Measurements from ENCODE around the gene ADCYAP1. TPM values are rescaled to one million over a fixed set of nuclear protein-coding genes. Genes with fewer than 3 reads are reported as not detected.
"Not testable (repeated sequence)": the region's sequence is repeated elsewhere in the genome, so short reads cannot be mapped to it uniquely, and the experiment has no call there.

Gene ADCYAP1
- total RNA-seq (1 to 10 TPM; 4.9 to 6.5 TPM), polyA plus RNA-seq (not detected)
- long read RNA-seq, donor 1, partial matches to known transcripts = 0 of 2 reads
- long read RNA-seq, donor 1, other reads (novel, unspliced or antisense) = 1 of 2 reads
- long read RNA-seq, donor 2, partial matches to known transcripts = 0 of 2 reads
- long read RNA-seq, donor 2, other reads (novel, unspliced or antisense) = 0 of 2 reads

GRCh38 chr18:904218-905090 is at the start of gene ADCYAP1:
Gene ADCYAP1, plus strand, starts transcription at chr18:904871. Its CDS starts 516 bp downstream, at chr18:905387.
- Histone ChIP-seq H3K27ac (ENCODE audit: low read depth in 1 of 2, low read length in 2 of 2) (no peak within 1 kb of the TSS), H3K36me3 (ENCODE audit: control insufficient read depth in 1 of 2, insufficient read depth in 2 of 2, low read length in 1 of 2) (no peaks in the 10 kb centered on the region), H3K27me3 (ENCODE audit: control insufficient read depth in 1 of 2, insufficient read depth in 2 of 2, low read length in 1 of 2) (no peaks in the 10 kb centered on the region), H3K4me1 (ENCODE audit: control insufficient read depth in 1 of 2, insufficient read depth in 2 of 2, low read length in 2 of 2) (no peaks in the 10 kb centered on the region), H3K4me3 (ENCODE audit: low read length in 2 of 2) (no peak within 1 kb of the TSS), H3K9me3 (ENCODE audit: control insufficient read depth, low read length) (peaks cover 1% of the 10 kb centered on the region)
- 4 to 5% methylated on average over 45 to 50 of the region's 51 CpGs for WGBS, 2 donors
- no peak for ATAC-seq (ENCODE audit: low FRiP score)
- intact Hi-C loops (cut with DNase I) = loop anchor here in 1 of 2 donors (10.0 kb wide), 1 partner anchor 190 kb away; no protein-coding TSS in a partner anchor
- DNase-seq = no peak

GRCh38 chr18:857986-858385 is 46.7 kb upstream of the ADCYAP1 start:
- Histone ChIP-seq H3K4me3 (ENCODE audit: low read length in 2 of 2) (no peak overlapping the region), H3K4me1 (ENCODE audit: control insufficient read depth in 1 of 2, insufficient read depth in 2 of 2, low read length in 2 of 2) (no peaks in the 10 kb centered on the region), H3K27ac (ENCODE audit: low read depth in 1 of 2, low read length in 2 of 2) (no peak overlapping the region), H3K27me3 (ENCODE audit: control insufficient read depth in 1 of 2, insufficient read depth in 2 of 2, low read length in 1 of 2) (no peaks in the 10 kb centered on the region), H3K36me3 (ENCODE audit: control insufficient read depth in 1 of 2, insufficient read depth in 2 of 2, low read length in 1 of 2) (no peaks in the 10 kb centered on the region), H3K9me3 (ENCODE audit: control insufficient read depth, low read length) (no peaks in the 10 kb centered on the region)
- intact Hi-C loops (cut with DNase I) = no loop called here
- no peak for ATAC-seq (ENCODE audit: low FRiP score)
- no peak for DNase-seq
- 7 to 15% methylated on average over 2 of the region's 2 CpGs for WGBS, 2 donors

GRCh38 chr18:864872-865273 is 39.8 kb upstream of the ADCYAP1 start:
- peak; percentile 85 for ATAC-seq (ENCODE audit: low FRiP score)
- Histone ChIP-seq H3K27me3 (ENCODE audit: control insufficient read depth in 1 of 2, insufficient read depth in 2 of 2, low read length in 1 of 2) (no peaks in the 10 kb centered on the region), H3K27ac (ENCODE audit: low read depth in 1 of 2, low read length in 2 of 2) (no peak overlapping the region), H3K36me3 (ENCODE audit: control insufficient read depth in 1 of 2, insufficient read depth in 2 of 2, low read length in 1 of 2) (no peaks in the 10 kb centered on the region), H3K9me3 (ENCODE audit: control insufficient read depth, low read length) (no peaks in the 10 kb centered on the region), H3K4me1 (ENCODE audit: control insufficient read depth in 1 of 2, insufficient read depth in 2 of 2, low read length in 2 of 2) (no peaks in the 10 kb centered on the region), H3K4me3 (ENCODE audit: low read length in 2 of 2) (no peak overlapping the region)
- WGBS, 2 donors = 0 to 1% methylated on average over 15 of the region's 15 CpGs
- DNase-seq = peak; percentile 75 to 87
- intact Hi-C loops (cut with DNase I) = loop anchor here (10.0 kb wide), 4 partner anchors 100 to 1680 kb away; no protein-coding TSS in a partner anchor

GRCh38 chr18:867257-867656 is 37.4 kb upstream of the ADCYAP1 start:
- intact Hi-C loops (cut with DNase I) = loop anchor here (10.0 kb wide), 4 partner anchors 98 to 1678 kb away; no protein-coding TSS in a partner anchor
- 81 to 86% methylated on average over 3 of the region's 3 CpGs for WGBS, 2 donors
- Histone ChIP-seq H3K27ac (ENCODE audit: low read depth in 1 of 2, low read length in 2 of 2) (no peak overlapping the region), H3K4me1 (ENCODE audit: control insufficient read depth in 1 of 2, insufficient read depth in 2 of 2, low read length in 2 of 2) (no peaks in the 10 kb centered on the region), H3K36me3 (ENCODE audit: control insufficient read depth in 1 of 2, insufficient read depth in 2 of 2, low read length in 1 of 2) (no peaks in the 10 kb centered on the region), H3K9me3 (ENCODE audit: control insufficient read depth, low read length) (no peaks in the 10 kb centered on the region), H3K27me3 (ENCODE audit: control insufficient read depth in 1 of 2, insufficient read depth in 2 of 2, low read length in 1 of 2) (no peaks in the 10 kb centered on the region), H3K4me3 (ENCODE audit: low read length in 2 of 2) (no peak overlapping the region)
- DNase-seq (no peak), ATAC-seq (ENCODE audit: low FRiP score) (no peak)

- H3K4me3 ChIP-seq (ENCODE audit: low read length in 2 of 2); intact Hi-C loops (cut with DNase I); H3K36me3 ChIP-seq (ENCODE audit: control insufficient read depth in 1 of 2, insufficient read depth in 2 of 2, low read length in 1 of 2); H3K27me3 ChIP-seq (ENCODE audit: control insufficient read depth in 1 of 2, insufficient read depth in 2 of 2, low read length in 1 of 2); DNase-seq; H3K9me3 ChIP-seq (ENCODE audit: control insufficient read depth, low read length); ATAC-seq (ENCODE audit: low FRiP score); H3K27ac ChIP-seq (ENCODE audit: low read depth in 1 of 2, low read length in 2 of 2); H3K4me1 ChIP-seq (ENCODE audit: control insufficient read depth in 1 of 2, insufficient read depth in 2 of 2, low read length in 2 of 2): not testable (repeated sequence)
- WGBS, 2 donors = 87 to 92% methylated on average over 3 of the region's 3 CpGs
These were observed 31.2 kb upstream of the ADCYAP1 start for GRCh38 chr18:873426-873825.

GRCh38 chr18:875912-876311 is 28.8 kb upstream of the ADCYAP1 start:
- Histone ChIP-seq H3K4me1 (ENCODE audit: control insufficient read depth in 1 of 2, insufficient read depth in 2 of 2, low read length in 2 of 2) (no peaks in the 10 kb centered on the region), H3K4me3 (ENCODE audit: low read length in 2 of 2) (no peak overlapping the region), H3K27me3 (ENCODE audit: control insufficient read depth in 1 of 2, insufficient read depth in 2 of 2, low read length in 1 of 2) (no peaks in the 10 kb centered on the region), H3K36me3 (ENCODE audit: control insufficient read depth in 1 of 2, insufficient read depth in 2 of 2, low read length in 1 of 2) (no peaks in the 10 kb centered on the region), H3K9me3 (ENCODE audit: control insufficient read depth, low read length) (no peaks in the 10 kb centered on the region), H3K27ac (ENCODE audit: low read depth in 1 of 2, low read length in 2 of 2) (no peak overlapping the region)
- DNase-seq (no peak), ATAC-seq (ENCODE audit: low FRiP score) (no peak)
- intact Hi-C loops (cut with DNase I) = no loop called here

GRCh38 chr18:877238-877637 is 27.4 kb upstream of the ADCYAP1 start:
- Histone ChIP-seq H3K4me1 (ENCODE audit: control insufficient read depth in 1 of 2, insufficient read depth in 2 of 2, low read length in 2 of 2) (no peaks in the 10 kb centered on the region), H3K27ac (ENCODE audit: low read depth in 1 of 2, low read length in 2 of 2) (no peak overlapping the region), H3K9me3 (ENCODE audit: control insufficient read depth, low read length) (no peaks in the 10 kb centered on the region), H3K4me3 (ENCODE audit: low read length in 2 of 2) (no peak overlapping the region), H3K27me3 (ENCODE audit: control insufficient read depth in 1 of 2, insufficient read depth in 2 of 2, low read length in 1 of 2) (no peaks in the 10 kb centered on the region), H3K36me3 (ENCODE audit: control insufficient read depth in 1 of 2, insufficient read depth in 2 of 2, low read length in 1 of 2) (no peaks in the 10 kb centered on the region)
- intact Hi-C loops (cut with DNase I) = no loop called here
- no peak for DNase-seq
- 88 to 89% methylated on average over 6 of the region's 6 CpGs for WGBS, 2 donors
- no peak for ATAC-seq (ENCODE audit: low FRiP score)

GRCh38 chr18:886076-886475 is 18.6 kb upstream of the ADCYAP1 start:
- intact Hi-C loops (cut with DNase I) = no loop called here
- no peaks in the 10 kb centered on the region for H3K4me1 ChIP-seq (ENCODE audit: control insufficient read depth in 1 of 2, insufficient read depth in 2 of 2, low read length in 2 of 2)
- ATAC-seq (ENCODE audit: low FRiP score) (no peak), DNase-seq (no peak)
- 79 to 89% methylated on average over 1 of the region's 1 CpG for WGBS, 2 donors
- no peaks in the 10 kb centered on the region for H3K27me3 ChIP-seq (ENCODE audit: control insufficient read depth in 1 of 2, insufficient read depth in 2 of 2, low read length in 1 of 2)
- H3K9me3 ChIP-seq (ENCODE audit: control insufficient read depth, low read length) = no peaks in the 10 kb centered on the region
- no peak overlapping the region for H3K27ac ChIP-seq (ENCODE audit: low read depth in 1 of 2, low read length in 2 of 2)
- no peak overlapping the region for H3K4me3 ChIP-seq (ENCODE audit: low read length in 2 of 2)
- H3K36me3 ChIP-seq (ENCODE audit: control insufficient read depth in 1 of 2, insufficient read depth in 2 of 2, low read length in 1 of 2) = no peaks in the 10 kb centered on the region

- intact Hi-C loops (cut with DNase I) = no loop called here
- 17 to 20% methylated on average over 2 of the region's 2 CpGs for WGBS, 2 donors
- no peak for ATAC-seq (ENCODE audit: low FRiP score)
- Histone ChIP-seq H3K27ac (ENCODE audit: low read depth in 1 of 2, low read length in 2 of 2) (no peak overlapping the region), H3K9me3 (ENCODE audit: control insufficient read depth, low read length) (no peaks in the 10 kb centered on the region), H3K4me3 (ENCODE audit: low read length in 2 of 2) (no peak overlapping the region), H3K27me3 (ENCODE audit: control insufficient read depth in 1 of 2, insufficient read depth in 2 of 2, low read length in 1 of 2) (no peaks in the 10 kb centered on the region), H3K36me3 (ENCODE audit: control insufficient read depth in 1 of 2, insufficient read depth in 2 of 2, low read length in 1 of 2) (no peaks in the 10 kb centered on the region), H3K4me1 (ENCODE audit: control insufficient read depth in 1 of 2, insufficient read depth in 2 of 2, low read length in 2 of 2) (no peaks in the 10 kb centered on the region)
- DNase-seq = no peak
These were observed 17.0 kb upstream of the ADCYAP1 start for GRCh38 chr18:887716-888115.

Data from aorta (tissue), 5 donors.